Endothelial cell of umbilical vein (primary cell): Measurements from ENCODE around the gene ZNF511. TPM values are rescaled to one million over a fixed set of nuclear protein-coding genes. Genes with fewer than 3 reads are reported as not detected.

Experiments
- BruUV-seq: library from RNA; stranded (reverse); fragments of 400-500 nt; replicated peaks from 2 replicates; lab custom pipeline; 2021; lab: Mats Ljungman, UMichigan
- CTCF ChIA-PET: fragments of 300-600, 350-600 bp; sonication (Branson Sonifier 250); formaldehyde crosslinking; loops from one replicate; lab custom pipeline; 2021; ENCODE audit warnings: antibody characterized with exemption, inconsistent platforms; lab: Charles Lee
- POLR2A ChIA-PET: fragments of 300-600, 350-600 bp; sonication (Branson Sonifier 250); formaldehyde crosslinking; loops from one replicate; lab custom pipeline; 2021; ENCODE audit warnings: antibody characterized with exemption, inconsistent platforms; lab: Charles Lee
- DNase-seq: peaks from one replicate; pipeline ENCODE4 v3.0.0-alpha.2; 2011; ENCODE audit warnings: low read depth, low spot score
- FAIRE-seq: peaks from 2 replicates; lab custom pipeline; 2011; peaks lifted over from hg19 to GRCh38; lab: Jason Lieb, UNC
- H2AFZ ChIP-seq: 2 replicates; pipeline ENCODE4 v1.6.0; 2012; ENCODE audit warnings: low read depth, low read length, control low read depth, inconsistent platforms
- H3K27ac ChIP-seq: 2 replicates; pipeline ENCODE4 v1.5.1; 2011; ENCODE audit warnings: low read depth, mild to moderate bottlenecking, control low read depth, low read length, moderate library complexity; ENCODE audit not compliant: insufficient read depth
- H3K27me3 ChIP-seq, 2 experiments: 2 replicates each; pipeline versions ENCODE4 v1.6.0 to v1.6.1; 2011; ENCODE audit warnings: low read length in 2 of 2, mixed read lengths in 1 of 2; ENCODE audit not compliant: control insufficient read depth in 2 of 2, insufficient read depth in 2 of 2
- H3K36me3 ChIP-seq, 2 experiments: 2 replicates in 1 of 2; 3 replicates in 1 of 2; pipeline ENCODE4 v1.5.1; 2011; ENCODE audit warnings: low read length in 2 of 2, mild to moderate bottlenecking in 1 of 2, moderate library complexity in 1 of 2; ENCODE audit not compliant: control insufficient read depth in 2 of 2, insufficient read depth in 2 of 2; ENCODE audit errors: extremely low read depth in 1 of 2
- H3K4me1 ChIP-seq: 3 replicates; pipeline ENCODE4 v1.5.1; 2011; ENCODE audit warnings: mild to moderate bottlenecking, low read length; ENCODE audit not compliant: control insufficient read depth, insufficient read depth; ENCODE audit errors: extremely low read depth
- H3K4me2 ChIP-seq: 2 replicates; pipeline ENCODE4 v1.6.1; 2011; ENCODE audit warnings: low read length, control low read depth, mixed read lengths; ENCODE audit not compliant: insufficient read depth
- H3K4me3 ChIP-seq, 3 experiments: fragments of 200-600 bp in 1 of 3; sonication (generic), shearing (Covaris generic) in 1 of 3; replicated peaks in 1 of 3; 2 replicates each; pipeline ENCODE4 v1.5.1; 2011 to 2016; ENCODE audit warnings: control low read depth in 3 of 3, low read length in 3 of 3, mild to moderate bottlenecking in 2 of 3, inconsistent platforms in 1 of 3, low read depth in 1 of 3, moderate library complexity in 1 of 3; ENCODE audit not compliant: insufficient read depth in 1 of 3
- H3K79me2 ChIP-seq: 2 replicates; pipeline ENCODE4 v1.6.0; 2012; ENCODE audit warnings: low read length, inconsistent platforms; ENCODE audit not compliant: control insufficient read depth, insufficient read depth
- H3K9ac ChIP-seq: replicated peaks from 2 replicates; pipeline ENCODE3; 2011; ENCODE audit warnings: low read length, control low read depth; ENCODE audit not compliant: insufficient read depth; ENCODE audit errors: extremely low read depth
- H3K9me1 ChIP-seq: replicated peaks from 3 replicates; pipeline ENCODE4 v1.6.0; 2011; ENCODE audit warnings: mild to moderate bottlenecking, low read length; ENCODE audit not compliant: control insufficient read depth, insufficient read depth; ENCODE audit errors: extremely low read depth
- H3K9me3 ChIP-seq: replicated peaks from 2 replicates; pipeline ENCODE4 v1.5.1; 2012; ENCODE audit warnings: low read length, inconsistent platforms; ENCODE audit not compliant: control insufficient read depth, insufficient read depth
- H4K20me1 ChIP-seq: replicated peaks from 2 replicates; pipeline ENCODE3; 2011; ENCODE audit warnings: mild to moderate bottlenecking, low read length; ENCODE audit not compliant: control insufficient read depth, insufficient read depth; ENCODE audit errors: extremely low read depth
- CTCF ChIP-seq, 2 donors: IDR thresholded peaks; 1 replicate in 1 of 2; 2 replicates in 1 of 2; pipeline ENCODE4 v1.5.1; 2011; ENCODE audit warnings: low read length in 2 of 2, mild to moderate bottlenecking in 2 of 2, moderate library complexity in 2 of 2, control low read depth in 1 of 2, inconsistent platforms in 1 of 2, low read depth in 1 of 2; ENCODE audit not compliant: insufficient read depth in 1 of 2; ENCODE audit errors: extremely low read depth in 1 of 2
- GATA2 ChIP-seq: IDR thresholded peaks from 2 replicates; pipeline ENCODE4 v1.7.0; 2011; ENCODE audit warnings: low read depth, mild to moderate bottlenecking, moderate library complexity, mixed read lengths, low read length; ENCODE audit not compliant: insufficient read length, insufficient read depth
- JUN ChIP-seq: IDR thresholded peaks from 2 replicates; pipeline ENCODE4 v1.6.1; 2011; ENCODE audit warnings: borderline replicate concordance, low read depth; ENCODE audit not compliant: insufficient read length, insufficient read depth
- MAX ChIP-seq: IDR thresholded peaks from 2 replicates; pipeline ENCODE4 v1.6.1; 2011; ENCODE audit not compliant: insufficient read depth, insufficient read length
- MYC ChIP-seq: IDR thresholded peaks from one replicate; pipeline ENCODE4 v1.6.1; 2011; ENCODE audit warnings: mild to moderate bottlenecking, low read depth, low read length
- POLR2A ChIP-seq: IDR thresholded peaks from 2 replicates; pipeline ENCODE4 v1.6.1; 2012; ENCODE audit warnings: low read depth, mild to moderate bottlenecking, control low read depth, low read length
- POLR2AphosphoS5 ChIP-seq: IDR thresholded peaks from 2 replicates; pipeline ENCODE4 v1.6.1; 2012; ENCODE audit warnings: low read depth, mild to moderate bottlenecking, control low read depth, low read length, moderate library complexity; ENCODE audit not compliant: insufficient read depth
- dilution Hi-C: fragments of 300-500 bp; cut with MboI; formaldehyde crosslinking; loops from one replicate; pipeline ENCODE4 v1.15.0; 2019; ENCODE audit warnings: low sequenced_read_pairs; ENCODE audit not compliant: extremely low pct_ligation_motif_present
- intact Hi-C: fragments of 100-400 bp; cut with micrococcal nuclease; formaldehyde crosslinking; loops from one replicate; pipeline ENCODE4 v1.10.0; 2022
- polyA plus RNA-seq, 4 experiments: library from polyadenylated mRNA; depleted of rRNA in 3 of 4; stranded (reverse) in 3 of 4; unstranded in 1 of 4; fragments of >200 nt; gene quantifications; 2 replicates each; pipeline versions ENCODE4 v1.2.1 to v1.2.3, GENCODE V29; 2011 to 2012; ENCODE audit warnings: missing spikeins in 1 of 4
- total RNA-seq: library from RNA; stranded (reverse); gene quantifications from 2 replicates; pipeline ENCODE4 v1.2.3, GENCODE V29; 2021

The ZNF511 gene
- total and polyA plus RNA-seq, 2 donors (not counting 3 experiments of a cell fraction or from before 2014, with no cell fraction given) = 25.6 to 37.9 TPM

- no peaks in the 10 kb centered on the region for H3K27me3 ChIP-seq
- POLR2A ChIA-PET = no interaction called here
- peaks cover 3 to 47% of the 10 kb centered on the region in 2 experiments for H3K36me3 ChIP-seq
- H2AFZ ChIP-seq = no peak overlapping the region
- intact Hi-C loops (no loop called here), dilution Hi-C loops (no loop called here)
- H3K4me1 ChIP-seq = peaks cover 10% of the 10 kb centered on the region
- no peak for DNase-seq
- H3K79me2 ChIP-seq = peaks cover under 1% of the 10 kb centered on the region
- no peak for FAIRE-seq
- TF ChIP-seq MAX = no peak
- no peak for TF ChIP-seq POLR2AphosphoS5
- no peak for TF ChIP-seq CTCF (IDR thresholded peaks at IDR 0.05; ENCODE audit: extremely low read depth in 1 of 2, insufficient read depth in 1 of 2, low read depth in 1 of 2, low read length in 2 of 2)
- no peak for TF ChIP-seq GATA2
- no peak for TF ChIP-seq POLR2A
- TF ChIP-seq JUN = no peak
- no peak for TF ChIP-seq MYC
- H3K4me2 ChIP-seq = no peak overlapping the region
- BruUV-seq = no TSS peak
- CTCF ChIA-PET = no interaction called here
- H3K9me3 ChIP-seq = no peaks in the 10 kb centered on the region
- H3K9me1 ChIP-seq = no peaks in the 10 kb centered on the region
- no peak overlapping the region for H3K27ac ChIP-seq
- H3K4me3 ChIP-seq = no peak overlapping the region
- H4K20me1 ChIP-seq = no peaks in the 10 kb centered on the region
- no peak overlapping the region for H3K9ac ChIP-seq
Measured at GRCh38 chr10:133297504-133297903, 11.2 kb upstream of the ZNF511 start.
